Measurements from ENCODE around the gene HIPK1. TPM values are rescaled to one million over a fixed set of nuclear protein-coding genes. Genes with fewer than 3 reads are reported as not detected.

HIPK1 gene
- total RNA-seq, 1 donor from 2014 or later: 52.2 TPM

DNA sequence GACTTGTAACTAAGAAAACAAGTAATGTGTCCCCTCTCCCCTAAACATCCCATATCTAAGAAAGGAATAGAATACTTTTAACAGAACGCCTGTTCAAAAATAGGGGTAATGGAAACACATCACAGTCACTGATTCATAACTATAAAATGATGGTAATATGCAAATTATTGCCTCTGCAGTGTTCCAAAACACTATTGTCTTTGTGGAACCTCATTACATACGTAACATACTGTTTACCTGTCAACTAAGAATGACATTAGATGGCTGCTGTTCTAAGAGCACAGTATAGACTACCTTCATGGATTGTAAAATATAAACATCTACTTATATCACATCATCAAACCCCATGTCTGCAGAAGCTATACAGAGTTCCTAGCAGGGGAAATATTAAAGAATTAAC, 38.3 kb upstream of the HIPK1 start:
- H3K9me3 ChIP-seq (replicated peaks): no peaks in the 10 kb centered on the region
- no peaks in the 10 kb centered on the region for H3K4me1 ChIP-seq
- no peaks in the 10 kb centered on the region for H3K27me3 ChIP-seq (ENCODE audit: low read depth)
- H3K4me3 ChIP-seq: no peak overlapping the region
- H3K36me3 ChIP-seq: peaks cover 14% of the 10 kb centered on the region
- intact Hi-C loops (cut with micrococcal nuclease): no loop called here
- no peak overlapping the region for H3K27ac ChIP-seq (replicated peaks)
- TF ChIP-seq, protein P1, sequence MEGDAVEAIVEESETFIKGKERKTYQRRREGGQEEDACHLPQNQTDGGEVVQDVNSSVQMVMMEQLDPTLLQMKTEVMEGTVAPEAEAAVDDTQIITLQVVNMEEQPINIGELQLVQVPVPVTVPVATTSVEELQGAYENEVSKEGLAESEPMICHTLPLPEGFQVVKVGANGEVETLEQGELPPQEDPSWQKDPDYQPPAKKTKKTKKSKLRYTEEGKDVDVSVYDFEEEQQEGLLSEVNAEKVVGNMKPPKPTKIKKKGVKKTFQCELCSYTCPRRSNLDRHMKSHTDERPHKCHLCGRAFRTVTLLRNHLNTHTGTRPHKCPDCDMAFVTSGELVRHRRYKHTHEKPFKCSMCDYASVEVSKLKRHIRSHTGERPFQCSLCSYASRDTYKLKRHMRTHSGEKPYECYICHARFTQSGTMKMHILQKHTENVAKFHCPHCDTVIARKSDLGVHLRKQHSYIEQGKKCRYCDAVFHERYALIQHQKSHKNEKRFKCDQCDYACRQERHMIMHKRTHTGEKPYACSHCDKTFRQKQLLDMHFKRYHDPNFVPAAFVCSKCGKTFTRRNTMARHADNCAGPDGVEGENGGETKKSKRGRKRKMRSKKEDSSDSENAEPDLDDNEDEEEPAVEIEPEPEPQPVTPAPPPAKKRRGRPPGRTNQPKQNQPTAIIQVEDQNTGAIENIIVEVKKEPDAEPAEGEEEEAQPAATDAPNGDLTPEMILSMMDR (IDR thresholded peaks at IDR 0.05; ENCODE audit: borderline replicate concordance): no peak
- DNase-seq: no peak

DNA sequence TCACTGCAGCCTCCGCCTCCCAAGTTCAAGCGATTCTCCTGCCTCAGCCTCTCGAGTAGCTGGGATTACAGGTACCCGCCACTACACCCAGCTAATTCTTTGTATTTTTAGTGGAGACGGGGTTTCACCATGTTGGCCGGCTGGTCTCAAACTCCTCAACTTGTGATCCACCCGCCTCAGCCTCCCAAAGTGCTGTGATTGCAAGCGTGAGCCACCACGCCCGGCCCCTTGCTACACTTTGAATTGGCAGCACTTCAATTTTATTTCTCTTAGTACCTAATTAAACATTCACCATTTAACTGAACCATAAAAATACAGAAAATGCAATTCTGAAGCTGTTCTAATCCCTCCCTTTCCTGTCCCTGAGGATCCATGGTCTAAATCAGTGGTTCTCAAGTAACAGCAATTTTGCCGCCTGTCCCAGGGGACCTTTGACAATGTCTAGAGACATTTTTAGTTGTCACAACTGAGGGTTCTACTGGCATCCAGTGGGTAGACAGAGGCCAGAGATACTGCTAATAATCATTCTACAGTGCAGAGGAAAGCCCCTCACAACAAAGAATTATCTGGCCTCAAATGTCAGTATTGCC, 37.4 kb upstream of the HIPK1 start:
- TF ChIP-seq, protein P1 (IDR thresholded peaks at IDR 0.05; ENCODE audit: borderline replicate concordance): no peak
- intact Hi-C loops (cut with micrococcal nuclease): no loop called here

DNA sequence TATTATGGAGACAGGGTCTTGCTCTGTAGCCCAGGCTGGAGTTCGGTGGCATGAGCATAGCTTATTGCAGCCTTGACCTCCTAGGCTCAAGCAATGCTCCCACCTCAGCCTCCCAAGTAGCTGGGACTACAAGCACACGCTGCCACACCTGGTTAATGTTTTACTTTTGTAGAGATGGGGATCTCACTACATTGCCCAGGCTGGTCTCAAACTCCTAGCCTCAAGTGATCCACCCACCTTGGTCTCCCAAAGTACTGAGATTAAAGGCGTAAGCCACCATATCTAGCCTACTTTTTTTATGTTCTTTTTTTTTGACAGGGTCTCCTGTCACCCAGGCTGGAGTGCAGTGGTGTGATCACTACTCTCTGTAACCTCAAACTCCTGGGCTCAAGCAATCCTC, 35.9 kb upstream of the HIPK1 start:
- peaks cover 3% of the 10 kb centered on the region for H3K4me1 ChIP-seq
- H3K36me3 ChIP-seq: peaks cover 39% of the 10 kb centered on the region
- H3K4me3 ChIP-seq: no peak overlapping the region
- intact Hi-C loops (cut with micrococcal nuclease): no loop called here
- no peaks in the 10 kb centered on the region for H3K27me3 ChIP-seq (ENCODE audit: low read depth)
- no peak overlapping the region for H3K27ac ChIP-seq (replicated peaks)
- no peaks in the 10 kb centered on the region for H3K9me3 ChIP-seq (replicated peaks)
- TF ChIP-seq, protein P1 (IDR thresholded peaks at IDR 0.05; ENCODE audit: borderline replicate concordance): no peak
- DNase-seq: no peak

More for the DNA sequence above, 37.4 kb upstream of the HIPK1 start:
- DNase-seq: no peak
- H3K4me1 ChIP-seq: no peaks in the 10 kb centered on the region
- no peaks in the 10 kb centered on the region for H3K27me3 ChIP-seq (ENCODE audit: low read depth)
- no peak overlapping the region for H3K4me3 ChIP-seq
- H3K9me3 ChIP-seq (replicated peaks): no peaks in the 10 kb centered on the region
- H3K36me3 ChIP-seq: peaks cover 23% of the 10 kb centered on the region
- no peak overlapping the region for H3K27ac ChIP-seq (replicated peaks)

DNA sequence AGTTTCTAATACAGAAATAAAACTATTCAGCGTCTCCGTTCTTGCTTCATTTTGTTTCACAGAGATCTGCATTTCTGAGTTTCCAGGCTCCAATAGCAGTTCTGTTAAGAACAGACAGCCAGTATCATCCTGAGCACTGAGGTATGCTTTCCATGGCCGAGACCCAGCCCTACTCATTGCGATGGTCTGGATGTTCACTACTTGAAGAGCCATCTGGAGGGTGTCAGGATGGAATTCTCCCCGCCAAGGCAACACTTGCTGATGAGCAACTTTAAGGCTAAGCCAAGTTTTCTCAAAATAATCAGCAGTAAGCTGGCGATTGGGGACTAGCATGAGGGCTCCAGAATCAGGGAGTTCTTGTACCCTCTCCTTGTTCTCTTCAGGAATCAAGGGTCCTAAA, 34.0 kb upstream of the HIPK1 start:
- no peak for DNase-seq
- Histone ChIP-seq H3K27me3 (ENCODE audit: low read depth) (no peaks in the 10 kb centered on the region), H3K9me3 (replicated peaks) (no peaks in the 10 kb centered on the region), H3K4me1 (peaks cover 12% of the 10 kb centered on the region), H3K4me3 (no peak overlapping the region), H3K36me3 (peaks cover 57% of the 10 kb centered on the region), H3K27ac (replicated peaks) (no peak overlapping the region)
- intact Hi-C loops (cut with micrococcal nuclease): no loop called here
- TF ChIP-seq, protein P1 (IDR thresholded peaks at IDR 0.05; ENCODE audit: borderline replicate concordance): no peak

DNA sequence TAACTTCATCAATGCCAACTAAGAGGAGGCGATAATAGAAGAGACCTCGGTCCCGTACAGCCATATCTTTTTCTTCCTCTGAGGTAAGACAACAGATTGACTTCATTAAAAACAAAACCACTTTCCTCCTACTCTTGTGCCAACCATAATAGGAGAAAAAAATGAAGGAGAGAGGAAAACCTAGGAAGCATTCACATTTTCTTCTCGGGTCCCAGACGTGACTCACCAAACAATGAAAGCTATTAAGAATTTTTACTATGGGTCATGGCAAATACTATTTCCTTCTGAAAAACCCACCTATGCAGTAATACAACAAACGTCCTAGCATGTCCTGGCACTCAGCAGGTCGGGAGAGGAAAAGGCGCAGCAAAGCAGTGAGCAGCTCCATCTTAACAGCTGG, 33.2 kb upstream of the HIPK1 start:
- no peak overlapping the region for H3K27ac ChIP-seq (replicated peaks)
- H3K36me3 ChIP-seq: peaks cover 66% of the 10 kb centered on the region
- no peaks in the 10 kb centered on the region for H3K27me3 ChIP-seq (ENCODE audit: low read depth)
- peaks cover 12% of the 10 kb centered on the region for H3K4me1 ChIP-seq
- DNase-seq: no peak
- TF ChIP-seq, protein P1 (IDR thresholded peaks at IDR 0.05; ENCODE audit: borderline replicate concordance): no peak
- intact Hi-C loops (cut with micrococcal nuclease): no loop called here
- H3K9me3 ChIP-seq (replicated peaks): no peaks in the 10 kb centered on the region
- H3K4me3 ChIP-seq: no peak overlapping the region
